Keratinocyte (primary cell): Measurements from ENCODE around the gene B4GALT2. TPM values are rescaled to one million over a fixed set of nuclear protein-coding genes. Genes with fewer than 3 reads are reported as not detected.

Experiments
- DNase-seq: peaks from one replicate; pipeline ENCODE4 v3.0.0-alpha.2; 2011; ENCODE audit warnings: low read depth, missing footprints, low spot score
- FAIRE-seq: peaks from 2 replicates; lab custom pipeline; 2011; peaks lifted over from hg19 to GRCh38; lab: Jason Lieb, UNC
- H2AFZ ChIP-seq: 2 replicates; pipeline ENCODE4 v1.6.0; 2012; ENCODE audit warnings: low read length, control low read depth, inconsistent platforms; ENCODE audit not compliant: control insufficient read depth
- H3K27ac ChIP-seq: 2 replicates; pipeline ENCODE4 v1.5.1; 2011; ENCODE audit warnings: low read length; ENCODE audit not compliant: control insufficient read depth, insufficient read depth
- H3K27me3 ChIP-seq: 3 replicates; pipeline ENCODE4 v1.6.0; 2011; ENCODE audit warnings: low read length; ENCODE audit not compliant: control insufficient read depth, insufficient read depth; ENCODE audit errors: extremely low read depth
- H3K36me3 ChIP-seq, 2 experiments: 2 replicates in 1 of 2; 3 replicates in 1 of 2; pipeline ENCODE4 v1.5.1; 2011; ENCODE audit warnings: low read length in 2 of 2, mild to moderate bottlenecking in 1 of 2; ENCODE audit not compliant: control insufficient read depth in 2 of 2, insufficient read depth in 2 of 2; ENCODE audit errors: extremely low read depth in 1 of 2
- H3K4me1 ChIP-seq: 3 replicates; pipeline ENCODE4 v1.5.1; 2011; ENCODE audit warnings: low read length; ENCODE audit not compliant: control insufficient read depth, insufficient read depth; ENCODE audit errors: extremely low read depth
- H3K4me2 ChIP-seq: 3 replicates; pipeline ENCODE4 v1.6.0; 2011; ENCODE audit warnings: low read depth, low read length; ENCODE audit not compliant: control insufficient read depth, insufficient read depth; ENCODE audit errors: extremely low read depth
- H3K4me3 ChIP-seq, 3 experiments: fragments of 200-600 bp in 1 of 3; sonication (generic) in 1 of 3; 2 replicates in 2 of 3; 3 replicates in 1 of 3; pipeline ENCODE4 v1.5.1; 2011 to 2016; ENCODE audit warnings: low read length in 3 of 3, mild to moderate bottlenecking in 3 of 3, control low read depth in 2 of 3, inconsistent platforms in 1 of 3, low read depth in 1 of 3, mixed read lengths in 1 of 3, mixed run types in 1 of 3, moderate library complexity in 1 of 3; ENCODE audit not compliant: control insufficient read depth in 2 of 3, insufficient read depth in 2 of 3; ENCODE audit errors: extremely low read depth in 1 of 3
- H3K79me2 ChIP-seq: 2 replicates; pipeline ENCODE4 v1.6.0; 2012; ENCODE audit warnings: low read length; ENCODE audit not compliant: control insufficient read depth, insufficient read depth
- H3K9ac ChIP-seq: 3 replicates; pipeline ENCODE4 v1.6.0; 2011; ENCODE audit warnings: low read length; ENCODE audit not compliant: control insufficient read depth, insufficient read depth; ENCODE audit errors: extremely low read depth
- H3K9me1 ChIP-seq: 3 replicates; pipeline ENCODE4 v1.6.0; 2011; ENCODE audit warnings: low read length; ENCODE audit not compliant: control insufficient read depth, insufficient read depth; ENCODE audit errors: extremely low read depth
- H3K9me3 ChIP-seq: 2 replicates; pipeline ENCODE4 v1.5.1; 2012; ENCODE audit warnings: low read depth, low read length; ENCODE audit not compliant: control insufficient read depth
- H4K20me1 ChIP-seq: 3 replicates; pipeline ENCODE4 v1.6.0; 2011; ENCODE audit warnings: low read length; ENCODE audit not compliant: control insufficient read depth, insufficient read depth; ENCODE audit errors: extremely low read depth
- EZH2 ChIP-seq: IDR thresholded peaks from one replicate; pipeline ENCODE4 v1.6.1; 2012; ENCODE audit warnings: inconsistent platforms, mild to moderate bottlenecking, low read length, moderate library complexity
- dilution Hi-C: fragments of 300-500 bp; cut with MboI; formaldehyde crosslinking; loops from one replicate; pipeline ENCODE4 v1.7.0; 2020; ENCODE audit warnings: low sequenced_read_pairs; ENCODE audit not compliant: extremely low pct_ligation_motif_present
- polyA plus RNA-seq, 5 experiments: library from polyadenylated mRNA; depleted of rRNA in 3 of 5; stranded (reverse) in 3 of 5; stranded (forward) in 1 of 5; unstranded in 1 of 5; fragments of >200 nt; gene quantifications; 1 replicate in 1 of 5; 2 replicates in 3 of 5; 3 replicates in 1 of 5; pipeline versions ENCODE4 v1.2.1 to v1.2.3, GENCODE V29; 2011 to 2012; ENCODE audit warnings: missing spikeins in 2 of 5, low read depth in 1 of 5, low replicate concordance in 1 of 5
- TF ChIP-seq, protein P1 (sequence below), 3 experiments: IDR thresholded peaks in 1 of 3; conservative IDR thresholded peaks in 1 of 3; optimal IDR thresholded peaks in 1 of 3; 2 replicates in 2 of 3; 3 replicates in 1 of 3; pipeline versions ENCODE3 to v1.5.1; 2011; ENCODE audit warnings: low read length in 3 of 3, mild to moderate bottlenecking in 3 of 3, moderate library complexity in 2 of 3, control low read depth in 1 of 3, inconsistent platforms in 1 of 3; ENCODE audit not compliant: insufficient read depth in 2 of 3; ENCODE audit errors: extremely low read depth in 1 of 3

The B4GALT2 gene
- polyA plus RNA-seq, 1 donor (not counting 4 experiments of a cell fraction or from before 2014, with no cell fraction given) = 39.6 TPM

DNA sequence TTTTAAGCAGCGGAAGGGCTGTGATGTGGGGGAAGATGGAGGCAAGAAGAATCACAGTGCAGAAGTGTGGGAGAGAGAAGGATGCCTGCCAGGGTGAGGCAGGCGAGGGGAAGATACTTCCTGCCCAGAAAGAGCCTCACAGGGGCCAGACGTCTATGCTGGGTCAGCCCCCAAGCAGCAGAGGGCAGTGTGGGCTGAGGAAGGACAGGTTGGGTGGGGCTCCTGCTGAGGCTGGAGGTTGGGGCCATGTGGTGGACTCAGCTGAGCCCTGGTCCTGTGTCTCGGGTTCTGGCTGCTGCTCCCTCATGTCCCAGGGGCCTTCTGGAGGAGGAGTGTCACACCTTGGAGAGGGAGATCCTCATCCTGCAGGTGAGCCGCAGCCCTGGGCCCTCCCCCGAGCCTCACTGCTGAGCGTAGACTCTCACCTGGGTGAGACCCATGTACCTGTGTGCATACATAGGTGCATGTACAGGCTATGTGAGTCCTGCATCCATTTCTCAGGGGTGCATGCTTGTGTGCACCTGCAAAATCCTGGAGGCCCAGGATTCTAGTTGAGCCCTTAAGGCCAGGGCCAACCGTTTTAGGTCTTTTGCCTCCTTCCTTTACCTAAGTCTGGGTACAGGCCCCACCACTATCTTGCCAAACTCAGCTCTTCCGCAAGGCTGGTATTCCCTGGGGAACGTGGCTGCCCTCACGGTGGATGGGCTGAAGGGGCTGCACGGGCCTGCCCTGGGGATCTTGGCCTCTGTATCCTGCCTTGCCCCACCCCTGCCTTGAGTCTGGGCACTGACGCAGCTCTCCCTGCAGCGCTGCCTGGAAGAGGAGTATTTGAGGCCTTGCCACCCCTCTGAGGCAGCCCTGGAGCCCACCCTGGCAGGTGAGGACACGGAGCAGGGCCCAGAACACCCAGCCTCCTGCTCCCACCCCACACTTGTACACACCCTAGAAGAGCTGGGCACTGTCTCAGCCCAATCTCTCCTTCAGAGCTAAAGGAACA is 16.1 kb downstream of the B4GALT2 start:
- dilution Hi-C loops = no loop called here
- no peak for FAIRE-seq

DNA sequence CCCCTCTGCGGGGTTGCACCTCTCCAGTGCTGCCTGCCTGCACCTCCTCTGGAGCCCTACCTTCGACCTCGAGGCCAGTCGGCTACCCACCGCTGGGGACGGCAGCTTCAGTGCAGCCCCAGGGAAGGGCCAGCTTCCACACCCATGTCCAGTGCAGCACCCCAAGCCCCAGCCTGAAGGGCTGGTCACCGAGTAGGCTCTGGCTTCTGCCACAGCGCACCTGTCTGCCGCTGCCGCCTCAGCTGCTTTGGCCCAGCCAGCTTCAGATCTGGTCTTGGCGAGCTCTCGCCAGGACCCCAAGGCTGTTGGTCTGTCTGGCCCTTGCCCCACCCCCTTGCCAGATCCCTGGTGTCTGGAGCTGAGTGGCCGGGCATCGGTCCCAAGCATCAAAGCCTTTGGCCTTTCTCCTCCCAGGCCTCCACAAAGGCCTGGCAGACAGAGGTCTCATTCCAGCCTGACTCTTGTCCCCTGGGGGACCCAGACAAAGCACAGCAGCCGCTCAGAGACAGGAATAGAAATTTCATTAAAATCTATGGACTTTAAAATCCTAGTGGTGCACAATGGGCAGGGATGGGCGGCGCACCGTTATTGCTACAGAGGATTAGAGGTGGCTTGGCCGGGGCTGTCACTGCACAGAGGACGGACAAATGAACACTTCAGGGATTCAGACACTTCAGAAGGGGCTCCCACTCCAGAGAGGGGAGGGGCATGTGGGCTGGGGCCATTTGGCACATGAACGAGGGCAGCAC is 17.1 kb downstream of the B4GALT2 start:
- no peak for DNase-seq
- no peak for TF ChIP-seq EZH2
- TF ChIP-seq, protein P1, sequence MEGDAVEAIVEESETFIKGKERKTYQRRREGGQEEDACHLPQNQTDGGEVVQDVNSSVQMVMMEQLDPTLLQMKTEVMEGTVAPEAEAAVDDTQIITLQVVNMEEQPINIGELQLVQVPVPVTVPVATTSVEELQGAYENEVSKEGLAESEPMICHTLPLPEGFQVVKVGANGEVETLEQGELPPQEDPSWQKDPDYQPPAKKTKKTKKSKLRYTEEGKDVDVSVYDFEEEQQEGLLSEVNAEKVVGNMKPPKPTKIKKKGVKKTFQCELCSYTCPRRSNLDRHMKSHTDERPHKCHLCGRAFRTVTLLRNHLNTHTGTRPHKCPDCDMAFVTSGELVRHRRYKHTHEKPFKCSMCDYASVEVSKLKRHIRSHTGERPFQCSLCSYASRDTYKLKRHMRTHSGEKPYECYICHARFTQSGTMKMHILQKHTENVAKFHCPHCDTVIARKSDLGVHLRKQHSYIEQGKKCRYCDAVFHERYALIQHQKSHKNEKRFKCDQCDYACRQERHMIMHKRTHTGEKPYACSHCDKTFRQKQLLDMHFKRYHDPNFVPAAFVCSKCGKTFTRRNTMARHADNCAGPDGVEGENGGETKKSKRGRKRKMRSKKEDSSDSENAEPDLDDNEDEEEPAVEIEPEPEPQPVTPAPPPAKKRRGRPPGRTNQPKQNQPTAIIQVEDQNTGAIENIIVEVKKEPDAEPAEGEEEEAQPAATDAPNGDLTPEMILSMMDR (optimal IDR thresholded peaks at IDR 0.05 in 1 of 3, IDR thresholded peaks at IDR 0.05 in 1 of 3, conservative IDR thresholded peaks at IDR 0.05 in 1 of 3; ENCODE audit: extremely low read depth in 1 of 3, insufficient read depth in 2 of 3, low read length in 3 of 3) = no peak
- no peak overlapping the region for H3K27ac ChIP-seq
- peaks cover 16% of the 10 kb centered on the region for H3K4me1 ChIP-seq
- H3K36me3 ChIP-seq = peaks cover 2 to 3% of the 10 kb centered on the region in 2 experiments
- no peaks in the 10 kb centered on the region for H3K79me2 ChIP-seq
- H2AFZ ChIP-seq = no peak overlapping the region
- no peak overlapping the region for H3K9ac ChIP-seq
- no peak for FAIRE-seq
- H3K9me3 ChIP-seq = no peaks in the 10 kb centered on the region
- dilution Hi-C loops = no loop called here
- no peak overlapping the region for H3K4me2 ChIP-seq
- no peak overlapping the region for H3K4me3 ChIP-seq
- no peaks in the 10 kb centered on the region for H4K20me1 ChIP-seq
- H3K27me3 ChIP-seq = no peaks in the 10 kb centered on the region
- no peaks in the 10 kb centered on the region for H3K9me1 ChIP-seq

More for the DNA sequence above, 16.1 kb downstream of the B4GALT2 start:
- Histone ChIP-seq H4K20me1 (no peaks in the 10 kb centered on the region), H3K27me3 (no peaks in the 10 kb centered on the region), H2AFZ (no peak overlapping the region), H3K27ac (no peak overlapping the region), H3K36me3 (peaks cover 2 to 3% of the 10 kb centered on the region in 2 experiments), H3K9ac (no peak overlapping the region), H3K4me3 (no peak overlapping the region), H3K4me2 (no peak overlapping the region), H3K9me3 (no peaks in the 10 kb centered on the region), H3K79me2 (no peaks in the 10 kb centered on the region), H3K4me1 (peaks cover 23% of the 10 kb centered on the region), H3K9me1 (no peaks in the 10 kb centered on the region)
- no peak for TF ChIP-seq EZH2
- TF ChIP-seq, protein P1 (optimal IDR thresholded peaks at IDR 0.05 in 1 of 3, IDR thresholded peaks at IDR 0.05 in 1 of 3, conservative IDR thresholded peaks at IDR 0.05 in 1 of 3; ENCODE audit: extremely low read depth in 1 of 3, insufficient read depth in 2 of 3, low read length in 3 of 3) = peak; percentile 19 to 59 (median 32)
- no peak for DNase-seq
